Stimulated activated effector memory CD8-positive, alpha-beta T cell treated with anti-CD3 and anti-CD28 coated beads, Interleukin-12 subunit alpha, Interleukin-12 subunit beta, amount 100 ng/mL, for 72 hours (primary cell): ENCODE measurements around the gene MYO1E.
"Not testable (repeated sequence)": the region's sequence is repeated elsewhere in the genome, so short reads cannot be mapped to it uniquely, and the experiment has no call there.

Experiments
- ATAC-seq: fragments of 150-1000 bp; cut with Tn5 transposase; 2 replicates; pipeline ENCODE4 v1.10.0; 2021
- DNase-seq, 2 donors: peaks; one replicate each; pipeline ENCODE4 v3.0.0; 2021 to 2022; ENCODE audit warnings: low spot score in 2 of 2
- H3K27ac Mint-ChIP-seq: one replicate; pipeline ENCODE4 v1.8.0; 2022; ENCODE audit warnings: mild to moderate bottlenecking, mixed read lengths
- H3K36me3 Mint-ChIP-seq: one replicate; pipeline ENCODE4 v1.8.0; 2022; ENCODE audit warnings: mild to moderate bottlenecking, mixed read lengths
- H3K4me1 Mint-ChIP-seq: one replicate; pipeline ENCODE4 v1.8.0; 2022; ENCODE audit warnings: mixed read lengths
- H3K4me3 Mint-ChIP-seq: one replicate; pipeline ENCODE4 v1.8.0; 2022; ENCODE audit warnings: mild to moderate bottlenecking, mixed read lengths
- H3K9me3 Mint-ChIP-seq: one replicate; pipeline ENCODE4 v1.8.0; 2022; ENCODE audit warnings: mixed read lengths

MYO1E gene

DNA sequence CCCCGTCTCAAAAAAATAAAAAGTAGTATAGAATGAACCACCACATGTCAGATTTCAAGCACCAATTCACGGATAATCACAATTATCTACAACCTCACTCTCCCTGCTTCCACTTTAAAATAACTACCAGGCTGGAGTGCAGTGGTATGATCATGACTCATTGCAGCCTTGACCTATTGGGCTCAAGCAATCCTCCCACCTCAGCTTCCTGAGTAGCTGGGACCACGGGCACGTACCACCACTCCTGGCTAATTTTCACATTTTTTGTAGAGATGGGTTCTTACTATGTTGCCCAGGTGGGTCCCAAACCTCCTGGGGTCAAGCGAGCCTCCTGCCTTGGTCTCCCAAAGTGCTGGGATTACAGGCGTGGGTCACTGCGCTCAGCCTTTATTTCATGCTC is 204.1 kb downstream of the MYO1E start:
- Mint-ChIP-seq H3K27ac (no peak overlapping the region), H3K36me3 (no peaks in the 10 kb centered on the region)

DNA sequence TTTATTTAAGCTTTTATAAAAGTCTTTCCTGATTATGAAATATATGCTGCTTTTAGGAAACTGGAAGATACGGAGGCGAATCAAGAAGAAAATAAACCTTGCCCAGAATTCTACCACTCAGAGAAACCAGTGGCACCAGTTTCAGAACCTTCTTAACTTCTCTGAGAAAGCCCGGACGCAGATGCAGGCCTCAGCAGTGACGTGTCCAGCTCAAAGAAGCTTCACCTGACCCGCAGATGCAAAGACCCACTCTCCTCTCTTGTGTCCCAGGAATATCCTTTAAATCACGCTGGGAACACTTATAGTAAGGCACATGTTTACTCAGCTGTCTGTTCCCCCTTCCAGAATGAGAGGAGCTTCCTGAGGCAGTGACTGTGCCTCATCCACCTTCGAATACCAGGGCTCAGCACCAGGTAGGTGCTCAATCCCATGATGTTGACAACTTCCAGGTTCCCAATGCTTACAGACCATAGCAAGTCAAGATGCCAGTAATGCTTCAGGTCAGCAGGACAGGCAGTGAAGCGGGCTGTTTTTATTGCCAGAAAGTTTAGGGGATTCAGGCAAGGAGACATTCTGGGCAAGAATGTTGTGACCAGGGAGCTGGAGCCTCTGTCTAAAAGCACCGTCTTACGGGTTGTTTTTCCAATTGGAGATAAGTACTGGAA is 205.9 kb downstream of the MYO1E start:
- Mint-ChIP-seq H3K36me3 (no peaks in the 10 kb centered on the region), H3K27ac (no peak overlapping the region), H3K4me3 (no peak overlapping the region), H3K9me3 (no peaks in the 10 kb centered on the region), H3K4me1 (peaks cover 8% of the 10 kb centered on the region)
- no peak for DNase-seq
- ATAC-seq, result no peak

More for the DNA sequence above, 204.1 kb downstream of the MYO1E start:
- Mint-ChIP-seq H3K4me1 (peaks cover 8% of the 10 kb centered on the region), H3K4me3 (no peak overlapping the region), H3K9me3 (no peaks in the 10 kb centered on the region)
- ATAC-seq, result no peak
- DNase-seq, result no peak

DNA sequence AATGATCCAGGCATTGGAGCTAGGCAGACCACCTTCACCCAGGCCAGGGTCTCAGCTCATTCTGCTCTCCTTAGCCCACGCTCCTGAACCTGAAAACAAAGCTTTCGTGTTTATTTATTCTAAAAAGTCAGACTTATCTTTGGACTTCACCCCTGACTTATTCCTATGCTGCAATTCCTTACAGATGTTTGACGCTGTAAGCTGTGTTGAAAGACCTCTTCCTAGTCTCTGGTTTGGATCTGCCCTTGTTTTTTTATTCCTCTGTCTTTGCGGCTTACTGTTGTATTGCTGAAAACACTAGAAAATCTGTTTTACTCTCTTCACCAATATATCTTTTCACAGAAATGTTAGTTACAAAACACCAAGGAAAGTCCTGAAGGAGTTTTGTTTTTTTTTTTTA is 206.5 kb downstream of the MYO1E start:
- H3K4me1 Mint-ChIP-seq, result peaks cover 8% of the 10 kb centered on the region
- no peaks in the 10 kb centered on the region for H3K9me3 Mint-ChIP-seq
- H3K27ac Mint-ChIP-seq, result no peak overlapping the region
- no peak overlapping the region for H3K4me3 Mint-ChIP-seq
- DNase-seq, result no peak
- no peak for ATAC-seq
- no peaks in the 10 kb centered on the region for H3K36me3 Mint-ChIP-seq

DNA sequence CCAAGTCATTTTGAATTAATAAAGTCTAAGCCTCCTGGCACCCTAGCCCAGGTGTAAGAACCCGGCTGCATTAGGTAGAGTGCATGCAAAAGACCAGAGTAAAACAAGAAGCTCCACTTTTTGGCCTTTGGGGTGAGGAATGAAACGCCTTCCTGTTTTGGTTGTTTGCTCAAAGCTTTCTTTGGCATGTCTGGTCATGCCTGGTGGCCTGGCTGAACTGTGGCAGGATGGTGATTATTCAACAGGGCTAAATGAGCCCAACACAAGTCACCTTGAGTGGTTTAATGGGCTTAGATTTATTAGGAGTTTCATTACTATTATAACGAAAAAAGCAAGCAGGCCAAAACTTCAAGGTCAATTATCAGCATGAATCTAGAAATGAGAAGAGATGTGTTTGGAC is 206.9 kb downstream of the MYO1E start:
- Mint-ChIP-seq H3K27ac (no peak overlapping the region), H3K9me3 (no peaks in the 10 kb centered on the region), H3K4me1 (peaks cover 8% of the 10 kb centered on the region), H3K36me3 (no peaks in the 10 kb centered on the region), H3K4me3 (no peak overlapping the region)
- ATAC-seq (no peak), DNase-seq (no peak)

DNA sequence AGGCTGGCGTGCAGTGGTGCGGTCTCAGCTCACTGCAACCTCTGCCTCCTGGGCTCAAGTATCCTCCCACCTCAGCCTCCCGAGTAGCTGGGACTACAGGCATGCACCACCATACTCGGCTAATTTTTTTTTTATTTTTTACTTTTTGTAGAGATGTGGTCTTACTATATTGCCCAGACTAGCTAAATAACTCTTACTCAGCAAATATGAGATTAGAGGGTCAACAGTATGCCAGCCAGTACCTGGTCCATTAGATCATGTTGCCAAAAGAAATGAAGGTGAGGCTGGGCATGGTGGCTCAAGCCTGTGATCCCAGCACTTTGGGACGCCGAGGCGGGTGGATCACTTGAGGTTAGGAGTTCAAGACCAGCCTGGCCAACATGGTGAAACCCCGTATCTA is 210.6 kb downstream of the MYO1E start:
- not testable (repeated sequence) for H3K9me3 Mint-ChIP-seq, ATAC-seq, DNase-seq, H3K36me3 Mint-ChIP-seq, H3K4me3 Mint-ChIP-seq, H3K4me1 Mint-ChIP-seq, H3K27ac Mint-ChIP-seq

DNA sequence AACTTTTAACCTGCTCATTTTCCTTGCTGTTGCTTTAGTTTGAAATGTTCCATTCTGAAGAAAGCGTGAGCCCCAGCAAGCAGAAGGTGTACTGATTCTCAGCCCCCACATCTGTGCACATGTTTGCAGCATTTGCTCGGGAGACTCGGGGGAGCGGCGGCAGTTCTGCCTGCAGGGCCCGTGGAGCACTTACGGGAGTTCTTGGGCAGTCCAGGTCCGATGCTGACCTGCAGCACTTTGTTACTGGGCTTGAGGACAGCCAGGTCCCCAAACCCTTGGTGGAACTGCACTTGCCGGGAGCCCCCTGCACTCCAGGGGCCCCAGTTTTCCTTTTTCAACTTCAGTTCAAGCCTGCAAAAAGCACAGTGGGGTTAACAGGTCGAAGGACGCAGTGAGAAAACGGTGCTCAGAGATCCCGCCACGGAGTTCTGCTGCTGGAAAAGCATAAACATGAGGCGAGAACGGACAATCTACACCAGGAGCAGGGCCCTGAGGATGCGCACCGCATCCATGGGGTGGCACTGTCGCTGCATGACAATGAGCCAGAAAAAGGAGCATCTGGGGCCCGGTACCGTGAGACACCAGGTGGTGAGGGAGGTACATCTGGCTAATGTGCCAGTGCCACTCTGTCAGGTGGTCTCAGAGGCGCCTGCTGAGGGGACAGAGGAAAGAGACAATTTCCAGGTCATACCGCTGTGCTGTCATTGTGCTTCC is 211.6 kb downstream of the MYO1E start:
- DNase-seq (no peak), ATAC-seq (peak; percentile 32)
- Mint-ChIP-seq H3K4me1 (no peaks in the 10 kb centered on the region), H3K9me3 (no peaks in the 10 kb centered on the region), H3K36me3 (no peaks in the 10 kb centered on the region), H3K4me3 (no peak overlapping the region), H3K27ac (no peak overlapping the region)

DNA sequence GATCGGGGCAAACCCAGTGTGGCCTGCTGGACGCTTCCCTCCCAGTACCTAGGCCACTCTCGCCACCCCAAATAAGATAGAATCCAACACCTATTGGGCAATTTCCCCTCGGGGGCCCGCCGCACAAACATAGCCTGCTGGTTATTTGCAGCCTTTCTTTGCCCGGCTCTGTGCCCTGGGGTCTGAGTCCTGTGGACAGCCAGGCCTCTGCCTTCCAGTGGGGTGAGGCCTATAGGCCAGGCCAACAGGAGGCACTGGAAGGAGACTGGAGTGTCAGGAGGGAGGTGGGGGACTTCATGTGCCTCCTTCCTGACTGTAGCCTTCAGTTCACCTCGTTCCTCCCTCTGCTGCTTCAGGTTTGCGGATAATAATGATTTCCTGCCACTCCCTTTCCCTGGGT is 213.5 kb downstream of the MYO1E start:
- H3K9me3 Mint-ChIP-seq, result no peaks in the 10 kb centered on the region
- no peaks in the 10 kb centered on the region for H3K36me3 Mint-ChIP-seq
- no peaks in the 10 kb centered on the region for H3K4me1 Mint-ChIP-seq
- ATAC-seq (no peak), DNase-seq (no peak)
- no peak overlapping the region for H3K27ac Mint-ChIP-seq
- no peak overlapping the region for H3K4me3 Mint-ChIP-seq

DNA sequence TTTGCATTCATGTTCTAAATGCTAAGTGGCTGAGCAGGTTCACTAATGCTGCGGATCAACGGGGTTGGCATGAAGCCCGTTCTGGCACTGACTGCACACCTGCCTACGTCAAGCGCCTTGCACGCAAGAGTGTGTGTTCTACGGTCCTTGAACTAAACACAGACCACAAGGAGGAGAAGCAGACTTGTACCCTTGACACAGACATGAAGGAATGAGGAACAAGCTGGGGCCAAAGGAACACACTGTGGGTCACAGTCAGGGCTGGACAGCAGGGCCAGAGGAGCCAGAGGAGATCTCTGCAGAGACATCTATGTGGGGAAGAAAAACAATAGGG is 214.0 kb downstream of the MYO1E start:
- no peak overlapping the region for H3K27ac Mint-ChIP-seq
- no peaks in the 10 kb centered on the region for H3K36me3 Mint-ChIP-seq
- H3K4me1 Mint-ChIP-seq, result no peaks in the 10 kb centered on the region
- no peak for ATAC-seq
- no peak overlapping the region for H3K4me3 Mint-ChIP-seq
- DNase-seq, result no peak
- no peaks in the 10 kb centered on the region for H3K9me3 Mint-ChIP-seq

DNA sequence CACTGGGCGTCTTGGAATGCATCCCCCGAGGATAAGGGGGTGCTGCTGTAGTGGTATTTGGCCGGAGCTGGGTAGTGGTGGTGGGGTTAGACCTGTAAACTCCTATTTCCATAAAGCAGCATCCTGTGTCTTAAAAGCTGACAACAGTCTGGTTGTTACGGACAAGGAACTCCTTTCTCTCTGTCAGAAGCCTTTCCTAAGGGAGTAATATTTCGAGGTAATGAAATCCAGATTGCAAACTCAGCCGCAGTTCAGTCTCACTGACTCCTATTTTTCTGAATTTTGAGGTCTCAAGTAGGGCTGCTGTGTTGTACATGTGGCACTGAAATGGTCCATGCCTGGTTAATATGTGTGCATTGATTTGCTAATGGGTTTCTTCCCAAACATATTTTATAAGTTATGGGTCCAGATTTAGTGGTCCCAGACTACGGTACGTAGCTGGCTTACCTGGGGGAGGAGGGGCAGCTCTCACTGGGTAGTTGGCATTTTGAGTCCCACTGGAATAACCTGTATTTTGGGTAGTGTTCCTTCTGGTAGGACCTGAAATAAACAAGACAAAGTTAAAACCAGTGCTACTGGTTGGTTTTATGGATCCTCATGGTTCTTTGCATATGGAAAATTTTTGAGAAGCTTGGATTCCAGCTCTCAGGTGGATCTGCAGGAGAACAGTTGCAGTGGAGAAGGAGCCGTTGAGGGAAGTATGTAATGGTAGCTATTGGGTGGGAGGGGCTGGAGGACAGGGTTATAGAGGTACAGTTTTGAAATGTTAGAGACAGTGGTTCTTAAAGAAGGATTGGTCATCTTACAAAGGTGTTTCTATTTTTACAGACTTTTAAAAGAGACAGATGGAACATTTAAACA is 214.6 kb downstream of the MYO1E start:
- Mint-ChIP-seq H3K4me1 (no peaks in the 10 kb centered on the region), H3K9me3 (no peaks in the 10 kb centered on the region), H3K27ac (no peak overlapping the region), H3K36me3 (no peaks in the 10 kb centered on the region), H3K4me3 (no peak overlapping the region)
- ATAC-seq, result no peak
- DNase-seq, result no peak

DNA sequence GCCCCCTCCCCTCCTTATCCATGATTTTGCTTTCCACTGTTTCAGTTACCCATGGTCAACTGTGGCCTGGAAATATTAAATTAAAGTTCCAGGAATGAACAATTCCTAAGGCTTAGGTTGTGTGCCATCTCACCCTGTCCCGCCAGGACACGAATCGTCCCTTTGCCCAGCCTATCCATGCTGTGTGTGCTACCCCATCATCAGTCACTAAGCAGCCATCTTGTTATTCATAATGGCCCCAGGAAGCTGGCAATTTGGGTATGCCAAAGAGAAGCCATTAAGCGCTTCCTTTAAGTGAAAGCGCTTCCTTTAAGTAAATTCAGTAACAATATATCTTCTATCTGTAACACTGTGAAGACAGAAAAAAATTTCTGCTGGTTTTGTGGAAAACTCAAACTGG is 215.3 kb downstream of the MYO1E start:
- no peaks in the 10 kb centered on the region for H3K36me3 Mint-ChIP-seq
- ATAC-seq (no peak), DNase-seq (no peak)
- H3K4me1 Mint-ChIP-seq, result no peaks in the 10 kb centered on the region
- no peaks in the 10 kb centered on the region for H3K9me3 Mint-ChIP-seq
- no peak overlapping the region for H3K27ac Mint-ChIP-seq
- H3K4me3 Mint-ChIP-seq, result no peak overlapping the region

DNA sequence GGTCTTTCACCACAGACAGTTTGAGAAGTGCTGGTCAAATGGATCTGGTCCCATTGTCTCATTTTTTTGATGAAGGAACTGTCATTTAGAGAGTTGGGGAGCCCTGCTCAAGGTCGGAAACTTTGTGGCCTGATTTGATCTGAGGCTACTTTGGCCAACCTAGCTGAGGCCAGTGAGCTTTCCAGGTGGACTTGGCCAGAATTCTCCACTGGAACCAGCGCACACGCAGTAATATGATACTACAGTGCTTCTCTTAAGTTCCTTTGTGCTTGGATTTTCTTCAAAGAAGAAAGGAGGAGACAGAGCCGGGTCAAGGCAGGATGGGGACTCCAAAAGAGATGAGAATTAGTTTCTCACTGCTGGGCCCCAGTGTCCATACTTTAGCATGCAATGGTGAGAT is 217.2 kb downstream of the MYO1E start:
- Mint-ChIP-seq H3K36me3 (no peaks in the 10 kb centered on the region), H3K4me1 (no peaks in the 10 kb centered on the region), H3K4me3 (no peak overlapping the region), H3K27ac (no peak overlapping the region), H3K9me3 (no peaks in the 10 kb centered on the region)
- DNase-seq, result no peak
- ATAC-seq, result no peak

DNA sequence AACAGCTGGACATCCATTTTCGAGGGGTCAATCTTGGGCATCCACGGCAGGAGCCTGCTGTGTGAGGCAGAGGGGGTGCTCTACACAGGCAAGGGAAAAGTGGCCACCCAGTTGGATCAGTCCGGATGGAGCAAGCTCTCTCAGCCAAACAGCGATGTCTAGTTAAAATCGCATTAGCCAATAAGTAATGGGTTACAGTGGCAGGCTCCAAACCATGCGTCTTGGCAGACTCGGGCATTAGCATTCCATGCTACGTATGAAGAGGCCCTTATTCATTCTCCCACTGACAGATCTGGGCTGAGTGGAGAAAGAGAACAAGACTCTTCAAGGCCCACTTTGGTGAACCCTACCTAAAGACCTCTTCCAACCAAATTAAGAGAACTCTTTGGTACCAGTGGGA is 218.4 kb downstream of the MYO1E start:
- H3K9me3 Mint-ChIP-seq, result no peaks in the 10 kb centered on the region
- no peak overlapping the region for H3K27ac Mint-ChIP-seq
- no peak for DNase-seq
- H3K4me1 Mint-ChIP-seq, result no peaks in the 10 kb centered on the region
- ATAC-seq, result no peak
- H3K4me3 Mint-ChIP-seq, result no peak overlapping the region
- no peaks in the 10 kb centered on the region for H3K36me3 Mint-ChIP-seq

DNA sequence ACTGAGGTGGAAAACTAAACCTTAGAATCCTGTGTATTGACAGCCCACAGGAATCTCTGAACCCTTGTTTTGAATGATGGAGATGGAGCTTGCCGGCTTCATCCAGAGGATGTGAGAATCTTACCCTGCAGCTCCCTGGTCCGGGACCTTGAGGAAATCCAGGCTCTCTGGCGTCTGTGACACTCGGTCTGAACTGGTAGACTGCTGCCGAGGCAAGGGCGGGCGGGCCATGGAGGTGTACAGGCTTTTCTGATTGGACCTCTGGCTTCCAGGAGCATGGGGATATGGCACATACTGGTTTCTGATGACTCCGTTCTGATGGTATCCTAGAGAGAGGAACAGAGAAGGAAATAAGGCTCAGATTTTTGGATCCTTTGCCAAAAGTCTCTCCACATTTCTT is 219.2 kb downstream of the MYO1E start:
- no peak for DNase-seq
- Mint-ChIP-seq H3K36me3 (no peaks in the 10 kb centered on the region), H3K4me3 (no peak overlapping the region), H3K27ac (no peak overlapping the region), H3K9me3 (no peaks in the 10 kb centered on the region), H3K4me1 (no peaks in the 10 kb centered on the region)
- ATAC-seq, result no peak

DNA sequence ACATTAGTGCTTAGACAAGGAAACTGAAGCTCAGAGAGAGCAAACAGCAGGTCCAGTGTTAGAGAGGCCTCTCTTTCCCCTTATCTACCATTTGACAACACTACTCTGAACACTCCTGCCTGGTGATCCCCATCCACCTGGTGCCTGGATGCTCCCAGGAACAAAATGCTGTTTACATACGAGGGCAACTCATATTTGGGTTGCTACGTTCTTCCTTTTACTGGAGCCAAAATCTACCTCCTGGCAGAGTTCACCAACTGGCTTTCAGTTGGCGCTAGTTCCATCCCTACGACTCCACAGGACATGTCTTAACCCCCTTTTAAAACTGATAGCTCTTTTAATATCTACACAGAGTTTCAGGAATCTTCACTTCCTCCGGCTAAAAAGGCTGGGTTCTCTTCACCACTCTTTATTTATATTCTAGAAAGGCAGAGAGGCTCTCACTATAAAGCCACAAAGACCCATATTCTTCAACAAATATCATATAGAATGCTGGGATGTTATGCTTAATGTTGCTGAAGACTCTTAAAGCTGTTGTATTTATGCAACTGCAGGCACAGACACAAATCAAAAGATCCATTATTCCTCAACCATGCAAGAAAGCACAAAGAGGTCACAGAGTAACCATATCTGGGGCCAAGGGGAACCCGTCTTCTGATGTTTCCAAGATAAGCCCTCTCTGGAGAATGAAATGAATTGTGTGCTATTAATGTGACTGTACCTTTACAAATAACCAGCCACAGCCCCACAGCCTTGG is 219.8 kb downstream of the MYO1E start:
- Mint-ChIP-seq H3K27ac (no peak overlapping the region), H3K4me1 (no peaks in the 10 kb centered on the region), H3K9me3 (no peaks in the 10 kb centered on the region), H3K36me3 (no peaks in the 10 kb centered on the region), H3K4me3 (no peak overlapping the region)
- no peak for ATAC-seq
- DNase-seq, result no peak

DNA sequence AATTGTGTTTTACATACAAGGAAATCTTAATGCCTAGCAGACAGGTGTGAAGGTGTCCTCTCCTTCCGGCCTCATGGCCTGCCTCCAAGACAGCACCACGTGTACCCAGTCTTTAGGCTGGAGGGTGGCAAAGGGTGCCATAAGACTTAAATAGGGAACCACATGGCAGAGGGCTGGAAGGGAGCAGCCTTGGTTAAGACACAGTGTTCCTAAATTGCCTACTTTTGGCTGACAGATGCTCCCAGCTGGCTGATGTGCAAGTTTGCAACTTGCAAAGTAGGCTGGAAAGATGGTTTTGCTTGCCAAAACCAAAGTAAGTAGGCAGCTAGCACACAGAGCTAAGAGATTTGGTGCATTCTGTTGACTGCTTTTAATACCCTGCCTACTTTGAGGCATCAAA is 222.5 kb downstream of the MYO1E start:
- Mint-ChIP-seq H3K9me3 (no peaks in the 10 kb centered on the region), H3K4me1 (no peaks in the 10 kb centered on the region), H3K4me3 (no peak overlapping the region), H3K36me3 (no peaks in the 10 kb centered on the region), H3K27ac (no peak overlapping the region)
- DNase-seq, result no peak
- no peak for ATAC-seq
